ENCODE results near the gene CAPZB.

The CAPZB gene

GRCh38 chr1:19465123-19465522 lies 20.2 kb downstream of the CAPZB start:
- H3K27ac ChIP-seq, result no peak overlapping the region
- TF ChIP-seq ZFX (IDR thresholded peaks at IDR 0.05) (no peak), CTCF (conservative IDR thresholded peaks at IDR 0.05) (no peak)

GRCh38 chr1:19464696-19465095 lies 20.6 kb downstream of the CAPZB start:
- TF ChIP-seq ZFX (IDR thresholded peaks at IDR 0.05) (no peak), CTCF (conservative IDR thresholded peaks at IDR 0.05) (no peak)
- H3K27ac ChIP-seq, result no peak overlapping the region

GRCh38 chr1:19463504-19463803 lies 21.9 kb downstream of the CAPZB start:
- TF ChIP-seq CTCF (conservative IDR thresholded peaks at IDR 0.05), result no peak
- no peak for TF ChIP-seq ZFX (IDR thresholded peaks at IDR 0.05)
- H3K27ac ChIP-seq, result no peak overlapping the region

GRCh38 chr1:19462781-19463503 lies 22.4 kb downstream of the CAPZB start:
- TF ChIP-seq CTCF (conservative IDR thresholded peaks at IDR 0.05) (no peak), ZFX (IDR thresholded peaks at IDR 0.05) (no peak)
- no peak overlapping the region for H3K27ac ChIP-seq

- TF ChIP-seq ZFX (IDR thresholded peaks at IDR 0.05), result no peak
- TF ChIP-seq CTCF (conservative IDR thresholded peaks at IDR 0.05), result no peak
- H3K27ac ChIP-seq, result 0 out of 2 replicates have a peak overlapping the region, but pooled peaks have one; percentile 7
Observed at GRCh38 chr1:19461220-19461554, 24.2 kb downstream of the CAPZB start.

GRCh38 chr1:19460535-19461219 lies 24.7 kb downstream of the CAPZB start:
- TF ChIP-seq ZFX (IDR thresholded peaks at IDR 0.05) (no peak), CTCF (conservative IDR thresholded peaks at IDR 0.05) (no peak)
- H3K27ac ChIP-seq, result 0 out of 2 replicates have a peak overlapping the region, but pooled peaks have one; percentile 7

- TF ChIP-seq CTCF (conservative IDR thresholded peaks at IDR 0.05), result no peak
- no peak for TF ChIP-seq ZFX (IDR thresholded peaks at IDR 0.05)
- H3K27ac ChIP-seq, result peak overlapping the region; percentile 79
Observed at GRCh38 chr1:19458815-19459417, 26.4 kb downstream of the CAPZB start.
